GM12864 (cell line): Measurements from ENCODE around the gene SPEG.
A peak's percentile ranks its signal among the peaks of the same experiment; 100 is the strongest.

ENCODE experiments used
- DNase-seq: peaks from one replicate; pipeline ENCODE4 v3.0.0-alpha.2; 2011; ENCODE audit warnings: low read depth
- H3K4me3 ChIP-seq: 2 replicates; pipeline ENCODE4 v1.5.1; 2011; ENCODE audit warnings: mild to moderate bottlenecking, low read depth, low read length, control low read depth
- TF ChIP-seq, protein P1 (sequence below): IDR thresholded peaks from 2 replicates; pipeline ENCODE4 v1.5.1; 2011; ENCODE audit warnings: low read depth, mild to moderate bottlenecking, moderate library complexity, low read length, control low read depth, inconsistent platforms; ENCODE audit errors: missing control alignments

The SPEG gene

DNA sequence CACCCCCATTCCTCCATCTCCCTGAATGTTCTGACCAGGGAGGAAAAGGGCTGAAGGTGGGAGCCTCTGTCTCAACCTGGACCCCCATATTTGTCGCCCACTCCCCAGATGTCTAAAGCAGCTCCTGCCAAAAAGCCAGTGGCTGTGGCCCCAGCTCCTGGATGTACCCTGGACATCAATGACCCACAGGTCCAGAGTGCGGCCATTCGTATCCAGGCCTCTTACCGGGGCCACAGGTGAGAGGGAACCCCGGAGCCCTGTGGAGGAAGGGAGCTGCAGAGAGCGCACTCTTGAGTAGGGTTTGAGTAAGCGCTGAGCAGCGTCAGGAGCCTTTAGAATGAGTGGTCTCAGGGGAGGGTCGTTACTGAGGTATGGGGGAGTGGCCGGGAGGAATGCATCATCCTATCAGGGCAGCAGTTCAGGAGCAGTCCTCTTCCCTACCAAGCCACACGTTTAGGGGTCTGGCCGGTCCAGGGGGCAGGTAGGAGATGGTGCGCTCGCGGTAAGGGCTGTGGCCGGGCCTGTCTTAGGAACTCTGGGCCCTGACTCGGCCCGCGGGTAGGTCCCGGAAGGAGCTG is 61.7 kb downstream of the SPEG start:
- TF ChIP-seq, protein P1, sequence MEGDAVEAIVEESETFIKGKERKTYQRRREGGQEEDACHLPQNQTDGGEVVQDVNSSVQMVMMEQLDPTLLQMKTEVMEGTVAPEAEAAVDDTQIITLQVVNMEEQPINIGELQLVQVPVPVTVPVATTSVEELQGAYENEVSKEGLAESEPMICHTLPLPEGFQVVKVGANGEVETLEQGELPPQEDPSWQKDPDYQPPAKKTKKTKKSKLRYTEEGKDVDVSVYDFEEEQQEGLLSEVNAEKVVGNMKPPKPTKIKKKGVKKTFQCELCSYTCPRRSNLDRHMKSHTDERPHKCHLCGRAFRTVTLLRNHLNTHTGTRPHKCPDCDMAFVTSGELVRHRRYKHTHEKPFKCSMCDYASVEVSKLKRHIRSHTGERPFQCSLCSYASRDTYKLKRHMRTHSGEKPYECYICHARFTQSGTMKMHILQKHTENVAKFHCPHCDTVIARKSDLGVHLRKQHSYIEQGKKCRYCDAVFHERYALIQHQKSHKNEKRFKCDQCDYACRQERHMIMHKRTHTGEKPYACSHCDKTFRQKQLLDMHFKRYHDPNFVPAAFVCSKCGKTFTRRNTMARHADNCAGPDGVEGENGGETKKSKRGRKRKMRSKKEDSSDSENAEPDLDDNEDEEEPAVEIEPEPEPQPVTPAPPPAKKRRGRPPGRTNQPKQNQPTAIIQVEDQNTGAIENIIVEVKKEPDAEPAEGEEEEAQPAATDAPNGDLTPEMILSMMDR, result no peak
- no peak for DNase-seq
- no peak overlapping the region for H3K4me3 ChIP-seq

DNA sequence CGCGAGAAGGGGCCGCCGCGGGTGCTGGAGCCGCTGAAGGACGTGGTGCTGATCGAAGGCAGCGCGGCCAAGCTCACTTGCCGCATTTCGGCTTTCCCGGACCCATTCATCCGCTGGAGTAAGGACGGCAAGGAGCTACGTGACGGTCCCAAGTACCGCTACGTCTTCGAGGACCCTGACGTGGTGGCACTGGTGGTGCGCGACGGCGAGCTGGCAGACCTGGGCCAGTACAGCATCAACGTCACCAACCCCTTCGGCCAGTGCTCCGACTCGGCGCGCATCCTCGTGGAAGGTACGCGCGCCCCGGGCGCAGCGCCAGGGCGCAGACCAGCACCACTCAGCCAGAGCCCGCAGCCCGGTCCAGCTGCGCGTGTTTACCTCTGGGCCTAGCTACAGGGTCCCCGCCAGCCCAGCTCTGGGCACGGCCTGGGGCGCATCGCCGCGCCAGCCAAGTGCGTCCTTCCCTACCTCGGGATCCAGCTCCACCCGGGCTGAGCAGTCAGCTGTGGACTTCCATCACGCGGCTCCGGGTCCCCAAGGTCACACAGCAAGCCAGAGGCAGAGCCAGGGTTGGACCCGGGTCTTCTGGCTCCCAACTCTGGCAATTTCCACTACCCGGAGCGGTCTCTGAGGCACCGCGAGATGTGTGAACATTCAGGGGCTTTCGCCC is 62.3 kb downstream of the SPEG start:
- no peak overlapping the region for H3K4me3 ChIP-seq
- DNase-seq, result no peak
- TF ChIP-seq, protein P1, result no peak

DNA sequence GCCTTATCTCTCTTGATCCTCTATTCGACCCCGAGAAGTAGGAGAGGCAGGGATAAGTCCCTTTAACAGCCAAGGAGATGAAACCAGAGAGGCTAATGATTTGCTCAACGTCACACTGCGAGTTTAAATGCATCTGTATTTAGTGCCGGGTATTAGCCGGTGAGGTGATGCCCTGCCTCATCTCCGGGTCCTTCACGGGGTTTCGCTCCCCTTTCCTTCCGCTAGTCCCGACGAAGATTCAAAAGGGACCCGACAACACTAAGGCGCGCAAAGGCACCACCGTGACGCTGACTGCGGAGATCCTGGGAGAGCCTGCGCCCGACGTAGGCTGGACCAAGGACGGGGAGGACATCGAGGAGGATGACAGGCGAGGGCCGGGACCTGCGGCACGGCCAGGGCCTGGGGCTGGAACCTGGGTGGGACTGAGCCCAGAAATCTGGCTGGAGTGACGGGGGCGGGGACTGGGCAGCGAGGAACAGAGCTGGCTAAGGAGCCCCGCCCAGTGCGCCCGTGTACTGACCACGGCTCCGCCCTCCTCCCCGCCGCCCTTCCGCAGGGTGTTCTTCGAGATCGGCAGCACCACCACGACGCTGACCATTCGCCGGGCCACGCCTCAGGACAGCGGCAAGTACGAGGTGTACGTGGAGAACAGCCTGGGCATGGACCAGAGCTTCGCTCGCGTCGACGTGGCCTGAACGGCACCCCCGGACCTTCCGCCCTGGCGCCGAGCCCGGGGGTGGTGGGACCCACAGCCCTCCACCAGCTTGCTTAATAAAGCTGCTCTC is 63.0 kb downstream of the SPEG start:
- TF ChIP-seq, protein P1, result no peak
- H3K4me3 ChIP-seq, result peak overlapping the region; percentile 88
- peak; percentile 15 for DNase-seq

DNA sequence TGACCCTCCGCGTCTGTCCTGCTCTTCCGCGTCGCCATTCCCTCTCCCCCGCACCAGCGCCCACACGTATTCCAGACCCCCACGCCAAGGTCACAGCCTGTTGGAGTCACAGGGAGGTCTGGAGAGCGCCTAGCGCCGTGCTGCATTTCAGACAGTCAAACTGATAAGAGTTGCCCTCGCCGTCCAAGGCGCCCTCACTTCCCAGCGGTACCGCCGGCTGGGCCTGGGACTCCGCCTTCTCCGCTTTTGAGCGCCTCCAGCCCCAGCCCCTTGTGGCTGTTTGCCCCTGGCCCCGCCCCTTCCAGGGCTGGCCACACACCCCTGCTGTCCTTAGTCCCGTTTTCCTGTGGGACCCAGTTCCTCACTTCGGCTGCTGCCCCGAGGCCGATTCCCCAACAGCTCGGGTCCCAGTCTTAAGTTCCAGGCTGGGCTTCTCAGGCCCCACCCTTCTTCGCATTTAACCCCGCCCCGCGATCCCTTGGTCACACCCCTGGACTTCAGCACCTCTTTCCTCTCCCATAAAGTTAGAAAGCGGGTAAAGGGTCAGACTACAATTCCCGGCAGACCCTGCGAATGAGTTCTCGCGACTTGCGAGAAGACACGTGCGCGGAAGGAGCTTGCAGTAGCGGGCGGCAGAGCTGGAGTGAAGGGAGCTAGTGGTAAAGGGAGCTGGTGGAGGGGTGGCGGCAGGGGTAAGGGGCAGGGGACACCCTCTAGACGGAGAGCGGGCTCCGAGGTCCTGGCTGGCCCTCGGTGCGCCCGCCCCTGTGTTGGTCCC is 63.8 kb downstream of the SPEG start, which contains the start of gene GMPPA:
Gene GMPPA, plus strand, starts transcription at position 612 of the 778 bp plus-strand sequence. CDS start 1,085 bp downstream, outside the sequence.
- H3K4me3 ChIP-seq, result peak within 1 kb of the TSS; percentile 88
- TF ChIP-seq, protein P1, result no peak
- peak; percentile 95 for DNase-seq

DNA sequence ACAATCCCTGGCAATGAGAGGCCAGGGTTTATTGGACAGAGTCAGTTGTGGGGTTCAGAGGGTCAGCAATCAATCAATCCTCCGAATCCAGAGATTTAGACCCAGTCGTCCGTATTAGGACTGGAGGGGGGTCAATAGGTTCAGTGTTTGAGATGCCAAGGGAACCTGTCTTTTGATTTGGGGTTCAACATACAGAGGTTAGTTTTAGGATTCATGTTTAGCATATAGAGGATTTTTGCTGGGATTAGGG is 64.3 kb downstream of the SPEG start:
- no peak for DNase-seq
- TF ChIP-seq, protein P1, result no peak
- H3K4me3 ChIP-seq, result peak overlapping the region; percentile 88

DNA sequence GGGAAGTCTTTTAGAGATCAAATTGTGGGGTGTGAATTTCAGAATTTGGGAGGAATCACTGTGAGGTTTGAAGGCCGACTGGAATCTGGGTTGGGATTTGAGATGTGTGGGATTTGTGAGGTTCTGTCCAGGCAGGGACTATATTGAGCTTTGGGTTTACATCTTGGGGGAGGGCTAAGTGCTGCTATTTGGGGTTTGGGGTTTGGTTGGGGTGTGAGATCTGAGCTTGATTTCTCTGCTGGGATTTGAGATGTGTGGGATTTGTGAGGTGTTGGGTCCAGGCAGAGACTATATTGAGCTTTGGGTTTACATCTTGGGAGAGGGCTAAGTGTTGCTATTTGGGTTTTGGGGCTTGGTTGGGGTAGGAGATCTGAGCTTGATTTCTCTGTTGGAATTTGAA is 64.9 kb downstream of the SPEG start:
- TF ChIP-seq, protein P1, result no peak
- peak overlapping the region; percentile 88 for H3K4me3 ChIP-seq
- no peak for DNase-seq
